Subcutaneous abdominal adipose tissue (tissue), 5 donors: ENCODE measurements around the gene PYCARD.
"Not testable (repeated sequence)": the region's sequence is repeated elsewhere in the genome, so short reads cannot be mapped to it uniquely, and the experiment has no call there.

Experiments used
- H3K27ac ChIP-seq: one replicate; pipeline ENCODE4 v1.7.0; 2013; ENCODE audit warnings: low read depth, mild to moderate bottlenecking, inconsistent platforms, low read length, moderate library complexity
- H3K27me3 ChIP-seq, 5 donors: one replicate each; pipeline ENCODE4 v1.7.0; 2013; ENCODE audit warnings: low read length in 5 of 5, inconsistent platforms in 1 of 5; ENCODE audit not compliant: control insufficient read depth in 5 of 5, insufficient read depth in 4 of 5
- H3K36me3 ChIP-seq, 5 donors: one replicate each; pipeline ENCODE4 v1.7.0; 2013; ENCODE audit warnings: low read length in 5 of 5; ENCODE audit not compliant: control insufficient read depth in 5 of 5, insufficient read depth in 5 of 5
- H3K4me1 ChIP-seq, 5 donors: one replicate each; pipeline ENCODE4 v1.7.0; 2013; ENCODE audit warnings: low read length in 5 of 5, mild to moderate bottlenecking in 3 of 5, moderate library complexity in 1 of 5; ENCODE audit not compliant: control insufficient read depth in 5 of 5, insufficient read depth in 5 of 5
- H3K4me3 ChIP-seq, 5 donors: one replicate each; pipeline ENCODE4 v1.7.0; 2013; ENCODE audit warnings: low read length in 5 of 5, low read depth in 1 of 5
- H3K9ac ChIP-seq, 5 donors: one replicate each; pipeline ENCODE4 v1.7.0; 2013; ENCODE audit warnings: low read length in 5 of 5, mild to moderate bottlenecking in 4 of 5, moderate library complexity in 3 of 5
- H3K9me3 ChIP-seq, 5 donors: one replicate each; pipeline ENCODE4 v1.7.0; 2013; ENCODE audit warnings: low read length in 5 of 5; ENCODE audit not compliant: control insufficient read depth in 5 of 5
- donor health status: healthy.
- donor health status: healthy.
- donor health status: healthy.
- donor health status: healthy.
- donor health status: healthy.

PYCARD gene

DNA sequence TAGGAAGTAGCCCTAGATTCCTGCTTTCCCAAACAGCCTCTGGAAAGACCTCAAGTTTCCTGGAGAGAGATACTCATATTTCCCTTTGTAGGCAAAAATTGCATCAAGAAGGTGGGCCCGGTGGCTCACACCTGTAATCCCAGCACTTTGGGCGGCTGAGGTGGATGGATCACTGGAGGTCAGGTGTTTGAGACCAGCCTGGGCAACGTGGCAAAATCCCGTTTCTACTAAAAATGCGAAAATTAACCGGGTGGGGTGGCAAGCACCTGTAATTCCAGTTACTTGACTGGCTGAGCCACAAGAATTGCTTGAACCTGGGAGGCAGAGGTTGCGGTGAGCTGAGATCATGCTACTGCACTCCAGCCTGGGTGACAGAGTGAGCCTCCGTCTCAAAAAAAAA lies 2.4 kb downstream of the PYCARD start:
- peaks cover 4 to 33% (median 28%) of the 10 kb centered on the region in 5 donors for H3K36me3 ChIP-seq
- H3K27me3 ChIP-seq, H3K27ac ChIP-seq, H3K9me3 ChIP-seq, H3K9ac ChIP-seq, H3K4me3 ChIP-seq: not testable (repeated sequence)
- peaks cover 0 to 38% (median 36%) of the 10 kb centered on the region in 5 donors for H3K4me1 ChIP-seq

DNA sequence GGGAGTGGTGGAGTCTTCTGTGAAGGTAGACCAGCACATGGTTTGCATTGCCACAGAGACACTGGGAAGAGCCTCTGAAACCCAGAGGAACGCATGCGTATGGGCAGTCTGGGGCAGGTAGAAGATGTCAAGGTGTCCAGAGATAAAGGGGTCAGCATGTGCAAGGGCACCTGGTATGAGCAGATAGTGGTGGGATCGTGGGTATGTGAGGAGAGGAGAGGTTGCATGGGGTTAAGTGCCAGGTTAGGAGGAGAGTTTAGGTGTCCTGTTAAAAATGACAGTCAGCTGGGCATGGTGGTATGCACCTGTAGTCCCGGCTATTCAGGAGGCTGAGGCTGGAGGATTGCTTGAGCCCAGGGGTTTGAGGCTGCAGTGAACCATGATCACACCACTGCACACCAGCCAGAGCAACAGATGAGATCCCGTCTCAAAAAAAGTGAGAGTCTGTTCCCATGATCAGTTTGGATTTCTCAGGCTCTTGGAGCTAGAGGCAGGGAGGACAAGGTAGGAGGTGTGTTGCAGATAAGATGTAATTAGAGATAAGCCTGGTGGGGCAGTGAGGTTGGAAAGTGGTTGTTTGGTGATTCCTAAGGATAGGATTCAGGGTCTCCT lies 3.0 kb downstream of the PYCARD start:
- H3K9ac ChIP-seq = no peak overlapping the region
- H3K4me3 ChIP-seq = no peak overlapping the region
- H3K27ac ChIP-seq = no peak overlapping the region
- H3K27me3 ChIP-seq = peaks cover 0 to 3% (median 0%) of the 10 kb centered on the region in 5 donors
- no peaks in the 10 kb centered on the region for H3K9me3 ChIP-seq
- peaks cover 0 to 38% (median 36%) of the 10 kb centered on the region in 5 donors for H3K4me1 ChIP-seq
- peaks cover 7 to 39% (median 33%) of the 10 kb centered on the region in 5 donors for H3K36me3 ChIP-seq

DNA sequence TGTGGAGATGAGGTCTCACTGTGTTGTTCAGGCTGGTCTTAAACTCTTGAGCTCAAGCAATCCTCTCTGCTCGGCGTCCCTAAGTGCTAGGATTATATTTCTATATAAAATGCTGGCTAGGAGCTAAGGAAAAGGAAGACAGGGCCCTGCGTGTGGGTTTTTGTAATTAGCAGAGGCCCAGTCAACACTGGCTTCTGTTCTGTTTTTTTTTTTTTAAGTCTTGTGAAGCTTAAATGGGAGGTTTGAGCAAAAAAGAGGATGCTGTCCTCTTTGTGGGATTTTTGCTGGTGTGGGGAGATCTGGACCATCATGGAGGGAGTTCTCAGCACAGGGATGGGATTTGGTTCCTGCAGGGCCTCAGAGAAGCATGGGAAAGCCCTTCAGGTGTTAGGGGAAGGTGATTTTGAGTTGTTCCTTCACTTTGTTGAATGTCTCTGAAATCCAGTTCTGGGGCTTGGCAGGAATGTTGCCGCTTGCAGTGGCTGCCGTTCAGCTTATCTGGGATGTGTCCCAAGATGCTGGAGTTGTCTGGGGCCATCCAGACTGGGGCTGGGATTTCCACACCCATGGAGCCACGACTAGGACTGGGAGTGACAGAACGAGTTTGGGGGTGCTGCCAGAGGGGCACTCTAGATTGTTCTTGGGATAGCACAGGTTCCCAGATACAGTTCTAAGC lies 4.2 kb downstream of the PYCARD start:
- no peak overlapping the region for H3K4me3 ChIP-seq
- H3K9me3 ChIP-seq = no peaks in the 10 kb centered on the region
- H3K27me3 ChIP-seq = peaks cover 0 to 3% (median 0%) of the 10 kb centered on the region in 5 donors
- H3K36me3 ChIP-seq = peaks cover 8 to 51% (median 41%) of the 10 kb centered on the region in 5 donors
- H3K4me1 ChIP-seq = peaks cover 0 to 36% (median 31%) of the 10 kb centered on the region in 5 donors
- H3K27ac ChIP-seq = no peak overlapping the region
- H3K9ac ChIP-seq = peak overlapping the region in 1 of 5 donors; percentile 9

GRCh38 chr16:31196324-31197088 lies 6.1 kb downstream of the PYCARD start:
- no peak overlapping the region for H3K27ac ChIP-seq
- H3K9ac ChIP-seq = no peak overlapping the region
- no peaks in the 10 kb centered on the region for H3K9me3 ChIP-seq
- peaks cover 0 to 18% (median 14%) of the 10 kb centered on the region in 5 donors for H3K4me1 ChIP-seq
- peaks cover 20 to 70% (median 59%) of the 10 kb centered on the region in 5 donors for H3K36me3 ChIP-seq
- H3K27me3 ChIP-seq = peaks cover 0 to 3% (median 0%) of the 10 kb centered on the region in 5 donors
- H3K4me3 ChIP-seq = no peak overlapping the region

DNA sequence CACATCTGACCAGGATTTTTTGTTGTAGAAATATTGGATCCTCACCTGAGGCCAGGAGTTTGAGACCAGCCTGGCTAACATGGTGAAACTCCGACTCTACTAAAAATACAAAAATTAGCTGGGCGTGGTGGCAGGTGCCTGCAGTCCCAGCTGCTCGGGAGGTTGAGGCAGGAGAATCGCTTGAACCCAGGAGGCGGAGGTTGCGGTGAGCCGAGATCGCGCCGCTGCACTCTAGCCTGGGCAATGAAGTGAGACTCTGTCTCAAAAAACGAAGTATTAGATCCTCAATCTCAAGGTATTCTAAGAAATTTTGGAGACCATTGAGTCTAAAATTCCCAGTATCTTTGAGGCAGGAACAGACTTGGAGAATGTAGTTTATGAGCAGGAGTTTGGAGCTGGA lies 6.7 kb downstream of the PYCARD start:
- H3K4me3 ChIP-seq, H3K27me3 ChIP-seq, H3K27ac ChIP-seq, H3K9ac ChIP-seq, H3K9me3 ChIP-seq: not testable (repeated sequence)
- Histone ChIP-seq H3K36me3 (peaks cover 25 to 76% (median 66%) of the 10 kb centered on the region in 5 donors), H3K4me1 (peaks cover 0 to 12% (median 7%) of the 10 kb centered on the region in 5 donors)

- Histone ChIP-seq H3K27ac (no peak overlapping the region), H3K27me3 (no peaks in the 10 kb centered on the region), H3K9ac (no peak overlapping the region), H3K4me1 (peaks cover 0 to 7% (median 5%) of the 10 kb centered on the region in 5 donors), H3K9me3 (no peaks in the 10 kb centered on the region), H3K4me3 (no peak overlapping the region), H3K36me3 (peaks cover 29 to 83% (median 73%) of the 10 kb centered on the region in 5 donors)
Observed at GRCh38 chr16:31194898-31195297, 7.7 kb downstream of the PYCARD start.

DNA sequence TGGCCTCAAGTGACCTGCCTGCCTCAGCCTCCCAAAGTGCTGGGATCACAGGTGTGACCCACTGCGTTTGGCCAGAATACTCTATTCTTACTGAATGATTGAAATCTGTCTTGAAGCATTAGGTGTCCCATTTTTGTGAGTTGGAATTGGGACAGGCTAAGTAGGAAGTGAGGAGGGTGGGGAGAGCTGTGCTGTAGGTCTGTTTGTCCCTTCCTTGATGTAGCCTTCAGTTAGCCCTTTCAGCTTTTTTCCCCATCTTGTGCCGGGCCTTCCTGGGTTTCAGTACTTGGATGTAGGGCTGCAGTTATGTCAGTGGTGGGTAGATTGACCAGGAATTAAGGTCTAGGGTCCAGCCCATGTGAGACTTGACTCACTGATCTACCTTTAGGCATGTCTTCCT lies 8.7 kb downstream of the PYCARD start:
- H3K27ac ChIP-seq = no peak overlapping the region
- H3K27me3 ChIP-seq = no peaks in the 10 kb centered on the region
- peaks cover 39 to 87% (median 76%) of the 10 kb centered on the region in 5 donors for H3K36me3 ChIP-seq
- H3K9me3 ChIP-seq = no peaks in the 10 kb centered on the region
- H3K9ac ChIP-seq = no peak overlapping the region
- H3K4me3 ChIP-seq = no peak overlapping the region
- peaks cover 0 to 7% (median 5%) of the 10 kb centered on the region in 5 donors for H3K4me1 ChIP-seq

DNA sequence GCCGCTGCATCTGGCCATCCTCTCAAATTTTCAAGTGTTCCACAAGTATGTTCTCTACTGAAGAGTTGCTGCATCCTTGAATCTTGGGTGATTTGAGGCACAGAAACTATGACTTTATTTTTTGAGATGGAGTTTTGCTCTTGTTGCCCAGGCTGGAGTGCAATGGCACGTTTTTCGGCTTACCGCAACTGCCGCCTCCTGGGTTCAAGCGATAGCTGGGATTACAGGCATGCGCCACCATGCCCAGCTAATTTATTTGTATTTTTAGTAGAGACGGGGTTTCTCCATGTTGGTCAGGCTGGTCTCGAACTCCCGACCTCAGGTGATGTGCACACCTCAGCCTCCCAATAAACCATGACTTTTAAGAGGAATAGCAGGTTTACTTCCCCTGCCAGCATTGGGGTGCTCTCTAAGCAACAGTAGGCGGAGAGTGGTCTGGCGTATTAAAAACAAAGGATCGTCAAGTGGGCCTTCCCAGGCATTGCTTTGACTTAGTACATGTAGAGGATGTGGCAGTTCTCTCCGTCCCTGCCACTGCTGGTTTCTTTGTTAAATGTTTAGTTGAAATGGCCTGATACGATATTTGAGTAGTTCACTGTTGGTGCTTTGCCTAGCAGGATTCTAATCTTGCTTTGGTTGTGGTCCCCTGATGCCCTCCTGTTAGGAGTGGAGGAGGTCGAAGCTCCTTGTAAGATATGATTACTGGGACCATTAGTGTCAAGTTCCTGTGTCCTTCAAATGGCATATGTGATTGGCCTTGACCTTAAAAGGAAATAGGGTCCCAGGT lies 9.5 kb downstream of the PYCARD start:
- H3K4me3 ChIP-seq = no peak overlapping the region
- H3K9me3 ChIP-seq = no peaks in the 10 kb centered on the region
- H3K9ac ChIP-seq = no peak overlapping the region
- peaks cover 0 to under 1% (median 0%) of the 10 kb centered on the region in 5 donors for H3K4me1 ChIP-seq
- H3K27ac ChIP-seq = no peak overlapping the region
- no peaks in the 10 kb centered on the region for H3K27me3 ChIP-seq
- peaks cover 44 to 94% (median 83%) of the 10 kb centered on the region in 5 donors for H3K36me3 ChIP-seq

- H3K27me3 ChIP-seq = no peaks in the 10 kb centered on the region
- H3K27ac ChIP-seq = no peak overlapping the region
- no peak overlapping the region for H3K9ac ChIP-seq
- no peaks in the 10 kb centered on the region for H3K9me3 ChIP-seq
- H3K4me3 ChIP-seq = no peak overlapping the region
- H3K36me3 ChIP-seq = peaks cover 50 to 100% (median 93%) of the 10 kb centered on the region in 5 donors
- H3K4me1 ChIP-seq = peaks cover 0 to 3% (median 0%) of the 10 kb centered on the region in 5 donors
Observed at GRCh38 chr16:31191697-31192428, 10.7 kb downstream of the PYCARD start.
